GM18505 (cell line): ENCODE data around the gene NRXN2.

Experiments
- ATAC-seq: cut with Tn5 transposase; IDR thresholded peaks from one replicate; pipeline ENCODE4 v1.9.1; 2021; ENCODE audit not compliant: unreplicated experiment
- POLR2A ChIP-seq: IDR thresholded peaks from 4 replicates; pipeline ENCODE4 v1.6.1; 2011; ENCODE audit warnings: borderline replicate concordance; ENCODE audit not compliant: insufficient read depth, insufficient read length; ENCODE audit errors: extremely low read depth

Gene NRXN2

GRCh38 chr11:64743591-64744543 lies 20.9 kb upstream of the NRXN2 start, which contains the start of gene RASGRP2:
RASGRP2 (minus strand) TSS chr11:64744142; CDS start chr11:64742866, 1,276 bp downstream.
- TF ChIP-seq POLR2A, result peak; percentile 8
- ATAC-seq, result no peak

- ATAC-seq, result no peak
- TF ChIP-seq POLR2A, result no peak
Observed at GRCh38 chr11:64742889-64743590, 20.0 kb upstream of the NRXN2 start.

GRCh38 chr11:64742087-64742888 lies 19.3 kb upstream of the NRXN2 start:
- no peak for ATAC-seq
- no peak for TF ChIP-seq POLR2A

GRCh38 chr11:64741375-64742086 lies 18.5 kb upstream of the NRXN2 start:
- no peak for TF ChIP-seq POLR2A
- no peak for ATAC-seq

GRCh38 chr11:64739871-64740270 lies 16.9 kb upstream of the NRXN2 start:
- ATAC-seq, result no peak
- no peak for TF ChIP-seq POLR2A

GRCh38 chr11:64736654-64737053 lies 13.7 kb upstream of the NRXN2 start:
- no peak for TF ChIP-seq POLR2A
- ATAC-seq, result no peak

- ATAC-seq, result no peak
- TF ChIP-seq POLR2A, result no peak
Observed at GRCh38 chr11:64735725-64736259, 12.8 kb upstream of the NRXN2 start.

- no peak for TF ChIP-seq POLR2A
- no peak for ATAC-seq
Observed at GRCh38 chr11:64734811-64735724, 12.1 kb upstream of the NRXN2 start.

- ATAC-seq, result no peak
Observed at GRCh38 chr11:64731601-64732000, 8.6 kb upstream of the NRXN2 start.

GRCh38 chr11:64729851-64730382 lies 6.9 kb upstream of the NRXN2 start:
- TF ChIP-seq POLR2A, result no peak
- no peak for ATAC-seq

More at GRCh38 chr11:64731601-64732000, 8.6 kb upstream of the NRXN2 start:
- no peak for TF ChIP-seq POLR2A

GRCh38 chr11:64728757-64729365 lies 5.9 kb upstream of the NRXN2 start:
- no peak for TF ChIP-seq POLR2A
- ATAC-seq, result no peak
